WTC11 (cell line): ENCODE results near the gene CDH7.

Experiments used
- ATF3 ChIP-seq: sonication (generic); formaldehyde crosslinking; conservative IDR thresholded peaks from 2 replicates; pipeline ENCODE4 v1.8.1; 2022; ENCODE audit warnings: mild to moderate bottlenecking, missing genetic modification reagents
- CREB1 ChIP-seq: sonication (generic); formaldehyde crosslinking; IDR thresholded peaks from 2 replicates; pipeline ENCODE4 v1.8.0; 2023; ENCODE audit warnings: mild to moderate bottlenecking, missing genetic modification reagents
- CTCF ChIP-seq: fragments of 200-600 bp; IDR thresholded peaks from 2 replicates; pipeline ENCODE4 v1.8.0; 2022; ENCODE audit warnings: antibody characterized with exemption
- ELF4 ChIP-seq: sonication (generic); formaldehyde crosslinking; IDR thresholded peaks from 2 replicates; pipeline ENCODE4 v1.8.1; 2022; ENCODE audit warnings: low read depth, mild to moderate bottlenecking, moderate library complexity, missing genetic modification reagents
- FOXP4 ChIP-seq: sonication (generic); formaldehyde crosslinking; IDR thresholded peaks from 2 replicates; pipeline ENCODE4 v1.8.0; 2022; ENCODE audit warnings: mild to moderate bottlenecking, missing genetic modification reagents
- IRF1 ChIP-seq: sonication (generic); formaldehyde crosslinking; IDR thresholded peaks from 2 replicates; pipeline ENCODE4 v1.8.0; 2023; ENCODE audit warnings: missing genetic modification reagents
- JUN ChIP-seq: sonication (generic); formaldehyde crosslinking; IDR thresholded peaks from 2 replicates; pipeline ENCODE4 v1.8.0; 2023; ENCODE audit warnings: mild to moderate bottlenecking, missing genetic modification reagents
- NFYB ChIP-seq: sonication (generic); formaldehyde crosslinking; conservative IDR thresholded peaks from 2 replicates; pipeline ENCODE4 v1.8.0; 2022; ENCODE audit warnings: low read depth, missing genetic modification reagents
- SMAD3 ChIP-seq: sonication (generic); formaldehyde crosslinking; IDR thresholded peaks from 2 replicates; pipeline ENCODE4 v1.8.0; 2022; ENCODE audit warnings: missing genetic modification reagents, mild to moderate bottlenecking, borderline replicate concordance
- TEAD1 ChIP-seq: sonication (generic); formaldehyde crosslinking; IDR thresholded peaks from 2 replicates; pipeline ENCODE4 v1.8.0; 2022; ENCODE audit warnings: mild to moderate bottlenecking, missing genetic modification reagents
- TP53 ChIP-seq: sonication (generic); formaldehyde crosslinking; IDR thresholded peaks from 2 replicates; pipeline ENCODE4 v1.8.1; 2023; ENCODE audit warnings: mild to moderate bottlenecking, missing genetic modification reagents
- ZNF219 ChIP-seq: sonication (generic); formaldehyde crosslinking; IDR thresholded peaks from 2 replicates; pipeline ENCODE4 v1.8.0; 2023; ENCODE audit warnings: missing genetic modification reagents, mild to moderate bottlenecking, borderline replicate concordance

GRCh38 chr18:65822826-65823225 lies 72.0 kb downstream of the CDH7 start:
- no peak for TF ChIP-seq CTCF
- TF ChIP-seq NFYB (CRISPR knock-in tag): no peak
- no peak for TF ChIP-seq JUN (CRISPR knock-in tag)
- TF ChIP-seq ELF4 (CRISPR knock-in tag): no peak
- TF ChIP-seq IRF1 (CRISPR knock-in tag): no peak
- no peak for TF ChIP-seq FOXP4 (CRISPR knock-in tag)
- TF ChIP-seq TEAD1: no peak
- no peak for TF ChIP-seq ZNF219 (CRISPR knock-in tag)
- no peak for TF ChIP-seq CREB1 (CRISPR knock-in tag)
- TF ChIP-seq TP53 (CRISPR knock-in tag): no peak
- TF ChIP-seq ATF3 (CRISPR knock-in tag): no peak
- TF ChIP-seq SMAD3 (CRISPR knock-in tag): no peak
